LHCN-M2 (cell line): ENCODE measurements around the gene CPSF7. TPM values are rescaled to one million over a fixed set of nuclear protein-coding genes. Genes with fewer than 3 reads are reported as not detected.

Source experiments
- DNase-seq: peaks from one replicate; pipeline ENCODE4 v3.0.0-alpha.2; 2012; ENCODE audit warnings: low read depth
- total RNA-seq: library from RNA; depleted of rRNA; stranded (reverse); fragments of >200 nt; gene quantifications from 2 replicates; pipeline ENCODE4 v1.2.3, GENCODE V29; 2014; rRNA removed

Gene CPSF7
- total RNA-seq, 1 experiment from 2014 or later = 45.2 TPM

DNA sequence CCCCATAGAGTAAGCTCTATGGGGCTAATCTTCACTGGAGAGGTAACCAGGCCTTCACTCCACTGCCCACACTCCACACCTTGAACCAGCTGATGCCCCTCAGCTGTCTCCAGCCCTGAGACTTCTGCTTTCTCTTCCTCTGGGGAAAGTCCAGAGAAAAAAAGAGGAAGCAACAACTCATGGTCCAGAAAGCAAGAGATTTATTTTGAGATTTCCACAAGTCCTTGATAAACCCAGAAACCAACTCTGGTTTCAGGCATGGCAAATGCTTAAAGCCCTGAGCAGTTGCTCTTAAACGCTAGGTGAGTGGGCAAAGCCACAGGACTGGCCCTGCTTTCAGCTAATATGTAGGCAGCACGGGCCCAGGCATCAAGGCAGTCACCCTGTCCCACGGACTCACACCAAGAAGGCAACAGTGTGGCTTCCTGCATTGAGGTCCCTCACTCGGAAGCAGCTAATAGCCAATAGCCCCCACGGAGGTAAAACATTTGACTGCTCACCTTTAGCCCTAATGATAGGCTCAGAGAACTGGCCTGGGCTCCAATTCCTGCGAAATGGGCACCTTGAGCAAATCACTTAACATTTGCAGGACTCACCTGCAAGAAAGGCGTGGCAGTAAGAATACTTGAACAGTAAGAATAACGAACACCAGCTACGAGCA is 72.4 kb downstream of the CPSF7 start:
- DNase-seq = no peak

DNA sequence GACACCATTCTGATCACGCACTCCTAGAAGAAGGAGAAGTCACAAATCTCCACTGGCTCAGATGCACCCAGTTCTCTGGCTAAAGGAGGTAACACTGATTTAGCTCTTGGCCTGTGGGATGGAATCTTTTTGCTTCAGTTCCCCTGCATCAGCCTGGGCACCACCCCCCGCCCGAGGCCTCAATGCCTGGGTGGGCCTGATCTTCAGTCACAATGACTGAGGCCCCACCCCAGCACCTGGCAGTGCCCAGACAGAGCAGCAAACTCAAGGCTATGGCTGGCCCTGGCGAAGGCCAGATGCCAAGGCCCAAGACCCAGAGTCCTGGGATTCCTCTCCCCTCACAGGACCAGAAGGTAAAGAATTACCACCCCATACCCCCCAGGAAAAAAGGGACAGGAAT is 73.1 kb downstream of the CPSF7 start:
- DNase-seq = no peak

GRCh38 chr11:61354208-61354607 is 75.6 kb downstream of the CPSF7 start:
- no peak for DNase-seq

DNA sequence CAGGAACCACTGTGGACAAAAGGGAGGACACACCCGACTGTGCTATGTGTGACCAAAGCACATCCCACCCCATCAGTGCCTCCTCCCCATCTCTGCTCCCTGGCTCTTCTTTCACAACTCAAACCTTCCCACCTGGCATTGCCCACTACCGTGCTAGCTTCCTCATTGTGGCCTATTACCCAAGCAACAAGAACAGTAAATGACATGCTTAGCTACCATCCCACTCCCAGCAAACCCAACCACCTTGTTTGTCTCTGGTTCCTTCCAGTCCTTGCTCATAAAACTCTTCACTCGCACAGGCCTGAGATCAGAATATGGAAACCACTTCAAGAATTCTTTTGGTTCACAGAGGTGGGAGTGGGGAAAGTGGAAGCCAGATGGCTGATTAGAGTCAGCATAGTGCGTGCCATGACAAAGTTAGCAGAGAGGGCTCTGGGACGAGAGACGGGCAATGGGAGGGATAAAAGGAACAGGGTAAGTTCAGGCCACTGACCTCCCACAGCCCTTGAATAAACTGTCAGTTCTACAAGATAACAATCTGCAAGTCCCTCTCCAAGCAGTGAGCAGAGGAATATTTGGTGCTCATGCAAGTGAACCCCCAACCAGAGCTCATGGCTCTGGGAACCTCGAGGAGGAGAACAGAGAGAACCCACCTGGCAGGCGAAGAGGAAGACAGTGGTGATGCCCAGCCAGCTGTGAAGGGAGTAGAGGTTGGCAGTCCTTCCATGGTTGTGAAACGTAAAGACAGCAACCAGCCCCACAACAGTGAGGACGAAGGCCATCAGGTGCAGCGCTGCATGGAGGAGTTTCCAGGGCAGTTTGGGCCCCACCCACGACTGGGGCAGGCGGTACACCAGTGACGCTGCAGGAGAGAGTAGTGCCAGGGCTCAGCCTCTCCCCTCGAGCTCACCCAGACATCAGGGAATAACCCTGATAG is 76.4 kb downstream of the CPSF7 start:
- DNase-seq = no peak

Other genes with a start within 250 kb of the CPSF7 start
- 1.0 and 4.4 TPM in 2 replicates for gene PGA3, start 226.5 kb downstream of the CPSF7 start, total RNA-seq
- gene PGA4, start 207.6 kb downstream of the CPSF7 start, total RNA-seq = 1.4 and 2.5 TPM in 2 replicates
- 1.5 and 2.0 TPM in 2 replicates for gene PGA5, start 188.8 kb downstream of the CPSF7 start, total RNA-seq
- gene VWCE, start 134.7 kb downstream of the CPSF7 start, total RNA-seq = 1.2 and 1.7 TPM in 2 replicates
- 205 and 231 TPM in 2 replicates for gene DDB1, start 96.9 kb downstream of the CPSF7 start, total RNA-seq
- 39.5 and 41.4 TPM in 2 replicates for gene TKFC, start 96.7 kb downstream of the CPSF7 start, total RNA-seq
- 97.0 and 135 TPM in 2 replicates for gene CYB561A3, start 68.1 kb downstream of the CPSF7 start, total RNA-seq
- 66.3 and 70.2 TPM in 2 replicates for gene TMEM138, start 67.6 kb downstream of the CPSF7 start, total RNA-seq
- gene TMEM216, start 37.4 kb downstream of the CPSF7 start, total RNA-seq = 10.6 and 16.2 TPM in 2 replicates
- gene SDHAF2, start 149 bp upstream of the CPSF7 start, total RNA-seq = 26.2 and 38.2 TPM in 2 replicates
- not detected in 2 replicates for gene LRRC10B, start 78.8 kb upstream of the CPSF7 start, total RNA-seq
- 1.6 and 2.0 TPM in 2 replicates for gene SYT7, start 151.1 kb upstream of the CPSF7 start, total RNA-seq